H1 (cell line): ENCODE results near the gene MOGAT3. TPM values are rescaled to one million over a fixed set of nuclear protein-coding genes. Genes with fewer than 3 reads are reported as not detected.

Experiments used
- ASH2L ChIP-seq: fragments of 200-600, 300-600 bp; sonication (generic); IDR thresholded peaks from one replicate; pipeline ENCODE4 v1.7.1; 2017; ENCODE audit warnings: low read length
- CBX8 ChIP-seq: fragments of 300-800, 300-1000 bp; sonication (generic); IDR thresholded peaks from 2 replicates; pipeline ENCODE4 v1.7.1; 2016; ENCODE audit warnings: low read depth, low read length, borderline replicate concordance
- CHD7 ChIP-seq: fragments of 300-600 bp; sonication (generic); IDR thresholded peaks from 2 replicates; pipeline ENCODE4 v1.7.1; 2012; ENCODE audit warnings: low read length, moderate library complexity, mild to moderate bottlenecking, inconsistent platforms; ENCODE audit not compliant: insufficient replicate concordance
- GTF2F1 ChIP-seq: IDR thresholded peaks from 2 replicates; pipeline ENCODE4 v1.6.1; 2012; ENCODE audit warnings: low read depth, low read length, improper control_type of control experiment, borderline replicate concordance
- HDAC2 ChIP-seq, 2 experiments: fragments of 300-600 bp in 1 of 2; sonication (generic) in 1 of 2; IDR thresholded peaks; 2 replicates each; pipeline ENCODE4 v1.6.1; 2011 to 2012; ENCODE audit warnings: low read depth in 2 of 2, low read length in 2 of 2, mild to moderate bottlenecking in 2 of 2, moderate library complexity in 2 of 2, borderline replicate concordance in 1 of 2, inconsistent platforms in 1 of 2
- NRF1 ChIP-seq: IDR thresholded peaks from 2 replicates; pipeline ENCODE4 v1.6.1; 2011; ENCODE audit warnings: mild to moderate bottlenecking, low read depth, low read length, improper control_type of control experiment
- POLR2A ChIP-seq, 2 experiments: IDR thresholded peaks; 1 replicate in 1 of 2; 2 replicates in 1 of 2; pipeline ENCODE4 v1.6.1; 2011; ENCODE audit warnings: low read depth in 2 of 2, low read length in 2 of 2, mild to moderate bottlenecking in 2 of 2; ENCODE audit errors: control extremely low read depth in 1 of 2
- SIN3A ChIP-seq, 2 experiments: IDR thresholded peaks in 1 of 2; conservative IDR thresholded peaks in 1 of 2; 2 replicates each; pipeline ENCODE4 v1.6.1; 2011 to 2012; ENCODE audit warnings: low read length in 2 of 2, improper control_type of control experiment in 1 of 2, low read depth in 1 of 2, mild to moderate bottlenecking in 1 of 2
- SUZ12 ChIP-seq: fragments of 200-600 bp; sonication (generic); IDR thresholded peaks from 2 replicates; pipeline ENCODE4 v1.6.1; 2012; ENCODE audit warnings: mild to moderate bottlenecking, inconsistent platforms, low read length, moderate library complexity, mixed read lengths
- TAF7 ChIP-seq: optimal IDR thresholded peaks from 2 replicates; pipeline ENCODE3; 2011; ENCODE audit warnings: low read depth, mild to moderate bottlenecking, inconsistent platforms, low read length, moderate library complexity, borderline replicate concordance
- YY1 ChIP-seq: IDR thresholded peaks from 2 replicates; pipeline ENCODE4 v1.6.1; 2011; ENCODE audit warnings: low read depth, mild to moderate bottlenecking, low read length
- polyA plus RNA-seq, 7 experiments: library from polyadenylated mRNA; depleted of rRNA in 3 of 7; stranded (reverse) in 5 of 7; unstranded in 2 of 7; fragments of >200 nt in 5 of 7; fragments of 200-250 nt in 2 of 7; gene quantifications; 1 replicate in 5 of 7; 2 replicates in 1 of 7; 4 replicates in 1 of 7; pipeline versions ENCODE4 v1.2.1 to v1.2.3, GENCODE V29; 2011 to 2013; ENCODE audit warnings: missing spikeins in 2 of 7, mixed read lengths in 2 of 7
- total RNA-seq: library from RNA; stranded (reverse); fragmentation: NEBNext Ultra II Directional; extraction: Animal tissue kit (Norgen Biotek cat#: 25700); gene quantifications from 2 replicates; pipeline ENCODE4 v1.2.1, GENCODE V29; 2021

The MOGAT3 gene
- total and polyA plus RNA-seq, 2 of the 8 experiments (the other 6 are each of a cell fraction or from before 2014, with no cell fraction given) = 0.21 to 0.82 TPM

GRCh38 chr7:101174322-101174854 lies 26.4 kb downstream of the MOGAT3 start (continued):
- TF ChIP-seq HDAC2 (IDR thresholded peaks at IDR 0.05; ENCODE audit: borderline replicate concordance in 1 of 2, low read depth in 2 of 2, low read length in 2 of 2) (no peak), CHD7 (no peak), ASH2L (no peak), SUZ12 (no peak), TAF7 (peak; percentile 83), YY1 (no peak), GTF2F1 (no peak), CBX8 (no peak), NRF1 (no peak), POLR2A (IDR thresholded peaks at IDR 0.05; ENCODE audit: control extremely low read depth in 1 of 2, low read depth in 2 of 2, low read length in 2 of 2) (0 out of 3 replicates have a peak, but pooled peaks of 1 of the 2 experiments have one; percentile 20), SIN3A (conservative IDR thresholded peaks at IDR 0.05 in 1 of 2, IDR thresholded peaks at IDR 0.05 in 1 of 2; ENCODE audit: low read depth in 1 of 2, low read length in 2 of 2) (peak in 1 of 2 experiments; percentile 55; a peak in 1 of 4 replicates)
